Measurements from ENCODE around the gene RHBDD1. TPM values are rescaled to one million over a fixed set of nuclear protein-coding genes. Genes with fewer than 3 reads are reported as not detected.

RHBDD1 gene
- total and polyA plus RNA-seq, 8 donors: 1.8 to 31.6 (median 6.0) TPM

DNA sequence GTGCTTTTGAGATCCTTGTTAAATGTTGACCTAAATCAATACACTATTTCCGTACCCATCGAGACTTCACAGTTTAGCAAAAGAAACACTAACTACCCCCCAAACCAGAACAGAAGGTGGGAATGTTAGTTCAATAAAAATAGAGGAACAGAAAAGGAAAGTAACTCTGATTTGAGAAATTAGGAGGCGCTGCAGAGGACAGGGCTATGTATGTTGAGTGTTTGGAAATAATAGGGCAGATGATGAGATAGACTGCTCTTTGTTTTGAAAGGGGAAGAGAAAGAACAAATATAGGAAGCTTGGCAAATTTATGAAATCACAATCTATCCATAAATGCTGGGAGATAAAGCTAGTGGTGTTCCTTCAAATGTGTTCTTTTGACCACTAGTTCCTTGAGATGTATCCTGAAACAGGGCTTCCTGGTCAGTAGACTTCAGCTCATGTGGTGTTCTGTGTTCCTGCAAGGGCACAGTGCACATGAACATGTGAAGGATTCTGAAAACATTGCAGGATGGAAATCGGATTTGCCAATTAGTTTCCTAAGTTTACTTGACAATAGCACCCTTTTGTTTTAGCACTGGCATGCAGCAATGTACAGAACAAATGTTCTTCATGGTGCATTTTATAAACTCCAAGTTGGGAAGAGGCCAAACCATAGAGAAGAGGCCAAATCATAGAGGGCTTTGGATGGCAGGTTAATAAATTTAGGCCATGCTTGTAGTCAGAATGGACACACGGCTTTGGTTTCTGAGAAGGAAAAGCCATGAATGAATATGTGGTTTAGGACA is 39.8 kb downstream of the RHBDD1 start:
- intact Hi-C loops (cut with DNase I; ENCODE audit: low total_unique reads): no loop called here
- no peak overlapping the region for H3K4me3 ChIP-seq
- WGBS, 5 donors: 88 to 92% (median 90%) methylated on average over 5 of the region's 5 CpGs
- no peak for DNase-seq
- no peaks in the 10 kb centered on the region for H3K4me1 ChIP-seq
- no peak for TF ChIP-seq POLR2AphosphoS5 (IDR thresholded peaks at IDR 0.05)
- TF ChIP-seq, protein P1, sequence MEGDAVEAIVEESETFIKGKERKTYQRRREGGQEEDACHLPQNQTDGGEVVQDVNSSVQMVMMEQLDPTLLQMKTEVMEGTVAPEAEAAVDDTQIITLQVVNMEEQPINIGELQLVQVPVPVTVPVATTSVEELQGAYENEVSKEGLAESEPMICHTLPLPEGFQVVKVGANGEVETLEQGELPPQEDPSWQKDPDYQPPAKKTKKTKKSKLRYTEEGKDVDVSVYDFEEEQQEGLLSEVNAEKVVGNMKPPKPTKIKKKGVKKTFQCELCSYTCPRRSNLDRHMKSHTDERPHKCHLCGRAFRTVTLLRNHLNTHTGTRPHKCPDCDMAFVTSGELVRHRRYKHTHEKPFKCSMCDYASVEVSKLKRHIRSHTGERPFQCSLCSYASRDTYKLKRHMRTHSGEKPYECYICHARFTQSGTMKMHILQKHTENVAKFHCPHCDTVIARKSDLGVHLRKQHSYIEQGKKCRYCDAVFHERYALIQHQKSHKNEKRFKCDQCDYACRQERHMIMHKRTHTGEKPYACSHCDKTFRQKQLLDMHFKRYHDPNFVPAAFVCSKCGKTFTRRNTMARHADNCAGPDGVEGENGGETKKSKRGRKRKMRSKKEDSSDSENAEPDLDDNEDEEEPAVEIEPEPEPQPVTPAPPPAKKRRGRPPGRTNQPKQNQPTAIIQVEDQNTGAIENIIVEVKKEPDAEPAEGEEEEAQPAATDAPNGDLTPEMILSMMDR (IDR thresholded peaks at IDR 0.05): no peak
- no peak for TF ChIP-seq POLR2A (IDR thresholded peaks at IDR 0.05)
- no peak for TF ChIP-seq EP300 (IDR thresholded peaks at IDR 0.05)
- H3K27ac ChIP-seq: no peak overlapping the region
- H3K9me3 ChIP-seq: no peaks in the 10 kb centered on the region
- H3K27me3 ChIP-seq: no peaks in the 10 kb centered on the region
- H3K36me3 ChIP-seq: peaks cover 0 to 9% (median 7%) of the 10 kb centered on the region in 4 donors

DNA sequence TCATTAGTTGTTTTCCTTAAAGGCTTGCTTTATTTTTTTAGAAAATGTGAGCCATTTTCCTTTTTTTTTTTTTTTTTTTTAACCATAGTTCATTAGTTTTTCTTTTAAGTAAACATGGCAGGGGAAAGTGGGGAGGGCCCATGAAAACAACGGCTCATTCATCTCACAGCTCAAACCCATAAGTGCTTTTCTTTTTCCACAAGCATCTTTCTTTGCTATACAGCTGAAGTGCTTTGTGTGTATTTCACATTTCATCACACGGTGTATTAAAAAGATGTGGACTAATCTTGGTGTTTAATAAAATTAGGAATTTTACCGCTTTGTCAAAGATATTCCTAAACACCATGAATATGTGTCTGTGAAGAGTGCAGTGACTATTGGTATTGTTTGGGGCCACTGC is 41.6 kb downstream of the RHBDD1 start:
- no peaks in the 10 kb centered on the region for H3K9me3 ChIP-seq
- no peak overlapping the region for H3K27ac ChIP-seq
- no peaks in the 10 kb centered on the region for H3K4me1 ChIP-seq
- intact Hi-C loops (cut with DNase I; ENCODE audit: low total_unique reads): no loop called here
- TF ChIP-seq POLR2AphosphoS5 (IDR thresholded peaks at IDR 0.05) (no peak), EP300 (IDR thresholded peaks at IDR 0.05) (no peak)
- peaks cover 0 to 20% (median 6%) of the 10 kb centered on the region in 4 donors for H3K36me3 ChIP-seq
- no peak overlapping the region for H3K4me3 ChIP-seq
- no peak for DNase-seq
- no peaks in the 10 kb centered on the region for H3K27me3 ChIP-seq
- 87 to 94% (median 90%) methylated on average over 3 of the region's 3 CpGs for WGBS, 5 donors

DNA sequence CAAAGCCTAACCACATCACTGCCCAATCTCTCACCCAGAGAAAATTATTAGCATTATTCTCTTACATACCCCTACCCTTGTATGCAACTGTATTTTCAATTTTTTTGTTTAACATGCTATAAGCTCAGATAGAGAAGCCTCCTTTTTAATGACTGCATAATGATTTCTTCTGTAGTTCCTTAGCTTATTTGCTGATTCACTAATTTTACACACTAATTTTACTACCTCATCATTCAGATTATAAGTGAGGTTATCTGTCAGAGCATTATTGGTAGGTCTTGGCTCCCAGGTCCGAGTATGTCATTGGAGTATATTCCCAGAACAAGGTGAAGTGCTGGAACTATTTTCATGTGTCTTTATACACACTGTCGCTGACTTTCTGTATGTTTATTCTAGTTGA is 45.4 kb downstream of the RHBDD1 start:
- Histone ChIP-seq H3K4me1 (no peaks in the 10 kb centered on the region), H3K36me3 (peaks cover 0 to 19% (median 6%) of the 10 kb centered on the region in 4 donors), H3K9me3 (no peaks in the 10 kb centered on the region), H3K4me3 (no peak overlapping the region), H3K27ac (no peak overlapping the region), H3K27me3 (no peaks in the 10 kb centered on the region)
- TF ChIP-seq EP300 (IDR thresholded peaks at IDR 0.05) (no peak), POLR2A (IDR thresholded peaks at IDR 0.05) (no peak), POLR2AphosphoS5 (IDR thresholded peaks at IDR 0.05) (no peak)
- TF ChIP-seq, protein P1 (IDR thresholded peaks at IDR 0.05): no peak
- no peak for DNase-seq
- WGBS, 5 donors: 82 to 91% (median 86%) methylated on average over 2 of the region's 2 CpGs
- intact Hi-C loops (cut with DNase I; ENCODE audit: low total_unique reads): no loop called here

DNA sequence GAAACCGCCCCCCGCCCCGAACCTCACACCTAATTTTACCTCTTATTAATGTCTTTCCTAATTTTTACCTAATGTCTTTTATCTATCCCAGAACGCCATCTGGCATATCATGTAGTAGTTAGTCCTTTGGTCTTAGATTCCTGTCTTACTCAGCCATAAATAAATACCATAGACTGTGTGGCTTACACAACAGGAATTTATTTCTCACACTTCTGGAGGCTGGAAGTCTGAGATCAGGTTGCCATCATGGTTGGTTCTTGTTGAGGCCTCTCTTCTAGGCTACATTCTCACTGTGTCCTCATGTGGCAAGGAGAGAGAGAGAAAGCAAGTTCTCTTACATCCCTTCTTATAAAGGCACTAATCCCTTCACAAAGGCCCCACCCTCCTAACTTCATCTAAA is 46.8 kb downstream of the RHBDD1 start:
- intact Hi-C loops (cut with DNase I; ENCODE audit: low total_unique reads): no loop called here
- TF ChIP-seq POLR2A (IDR thresholded peaks at IDR 0.05) (no peak), EP300 (IDR thresholded peaks at IDR 0.05) (no peak), POLR2AphosphoS5 (IDR thresholded peaks at IDR 0.05) (no peak)
- TF ChIP-seq, protein P1 (IDR thresholded peaks at IDR 0.05): no peak
- no peaks in the 10 kb centered on the region for H3K9me3 ChIP-seq
- H3K27ac ChIP-seq: no peak overlapping the region
- no peaks in the 10 kb centered on the region for H3K4me1 ChIP-seq
- H3K36me3 ChIP-seq: peaks cover 0 to 19% (median 6%) of the 10 kb centered on the region in 4 donors
- WGBS, 5 donors: 93 to 99% (median 97%) methylated on average over 4 of the region's 4 CpGs
- no peak overlapping the region for H3K4me3 ChIP-seq
- DNase-seq: no peak
- H3K27me3 ChIP-seq: no peaks in the 10 kb centered on the region

DNA sequence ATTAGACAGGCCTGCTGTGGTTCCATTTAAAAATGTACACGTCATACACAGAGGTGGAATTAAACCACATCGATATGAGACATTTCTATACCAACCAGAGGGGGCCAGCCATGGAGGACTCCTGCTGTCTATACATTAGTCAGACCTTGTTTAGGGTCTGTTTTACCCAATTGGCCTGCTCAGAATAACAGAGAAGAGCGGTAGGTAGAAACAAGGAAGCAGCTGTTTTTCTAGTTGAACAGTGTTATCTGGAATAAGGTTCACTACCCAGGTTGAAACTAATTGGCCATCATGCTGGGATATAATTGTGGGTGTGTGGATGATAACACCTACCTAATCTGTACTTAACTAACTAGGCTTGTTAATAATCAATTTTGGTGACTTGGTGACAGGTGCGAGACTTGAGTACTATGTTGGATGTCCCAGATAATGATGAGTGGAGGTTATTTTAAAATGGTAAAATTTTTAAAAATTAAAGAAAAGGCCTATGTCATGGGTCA is 47.5 kb downstream of the RHBDD1 start:
- DNase-seq: no peak
- Histone ChIP-seq H3K36me3 (peaks cover 0 to 19% (median 3%) of the 10 kb centered on the region in 4 donors), H3K4me1 (no peaks in the 10 kb centered on the region), H3K9me3 (no peaks in the 10 kb centered on the region), H3K27ac (no peak overlapping the region), H3K27me3 (no peaks in the 10 kb centered on the region), H3K4me3 (no peak overlapping the region)
- intact Hi-C loops (cut with DNase I; ENCODE audit: low total_unique reads): no loop called here
- 84 to 93% (median 88%) methylated on average over 4 of the region's 4 CpGs for WGBS, 5 donors
- no peak for TF ChIP-seq EP300 (IDR thresholded peaks at IDR 0.05)
- TF ChIP-seq POLR2A (IDR thresholded peaks at IDR 0.05): no peak
- TF ChIP-seq, protein P1 (IDR thresholded peaks at IDR 0.05): no peak
- TF ChIP-seq POLR2AphosphoS5 (IDR thresholded peaks at IDR 0.05): no peak

Data from stomach (tissue), 9 donors.